NOMO-1 treated with DMSO at 0.1 percent for 48 hours (cell line): ENCODE measurements around the gene FBXL4.

ENCODE experiments used
- DNase-seq: peaks from one replicate; lab custom pipeline; 2025; ENCODE audit not compliant: unreplicated experiment; lab: John Stamatoyannopoulos, UW

FBXL4 gene

GRCh38 chr6:98840385-98840784 lies 107.4 kb downstream of the FBXL4 start:
- DNase-seq, result no peak

GRCh38 chr6:98839781-98840361 lies 107.9 kb downstream of the FBXL4 start:
- DNase-seq, result no peak

GRCh38 chr6:98838975-98839374 lies 108.8 kb downstream of the FBXL4 start:
- DNase-seq, result no peak

- no peak for DNase-seq
These were observed 109.7 kb downstream of the FBXL4 start for GRCh38 chr6:98838032-98838431.

- peak; percentile 36 for DNase-seq
These were observed 110.5 kb downstream of the FBXL4 start for GRCh38 chr6:98836962-98837944.

- no peak for DNase-seq
These were observed 111.5 kb downstream of the FBXL4 start for GRCh38 chr6:98836025-98836961.

- DNase-seq, result no peak
These were observed 112.4 kb downstream of the FBXL4 start for GRCh38 chr6:98835149-98836024.

- peak; percentile 33 for DNase-seq
These were observed 113.4 kb downstream of the FBXL4 start, which contains the start of gene POU3F2 for GRCh38 chr6:98834060-98835031. Gene POU3F2, plus strand, starts transcription at chr6:98834574. Its CDS starts 300 bp downstream, at chr6:98834874.

- DNase-seq, result peak; percentile 22
These were observed 114.3 kb downstream of the FBXL4 start for GRCh38 chr6:98833307-98834059.

GRCh38 chr6:98833057-98833306 lies 114.8 kb downstream of the FBXL4 start:
- no peak for DNase-seq

GRCh38 chr6:98832284-98833056 lies 115.3 kb downstream of the FBXL4 start:
- no peak for DNase-seq

GRCh38 chr6:98831959-98832283 lies 115.8 kb downstream of the FBXL4 start:
- DNase-seq, result no peak

- no peak for DNase-seq
These were observed 116.4 kb downstream of the FBXL4 start for GRCh38 chr6:98831057-98831958.

- DNase-seq, result no peak
These were observed 117.6 kb downstream of the FBXL4 start for GRCh38 chr6:98830146-98830545.

GRCh38 chr6:98828941-98829411 lies 118.8 kb downstream of the FBXL4 start:
- DNase-seq, result no peak

GRCh38 chr6:98828211-98828788 lies 119.4 kb downstream of the FBXL4 start:
- DNase-seq, result no peak
